HCT116 (cell line): ENCODE measurements around the gene SLC25A25. TPM values are rescaled to one million over a fixed set of nuclear protein-coding genes. Genes with fewer than 3 reads are reported as not detected.

Source experiments
- ATAC-seq: fragments of 200-7000 bp; cut with Tn5 transposase; 2 replicates; pipeline ENCODE4 v1.9.1; 2020; ENCODE audit warnings: mild to moderate bottlenecking, moderate library complexity
- BruUV-seq: library from RNA; stranded (reverse); fragments of 400-500 nt; replicated peaks from 2 replicates; lab custom pipeline; 2021; lab: Mats Ljungman, UMichigan
- CTCF ChIA-PET: fragments of 300-600 bp; sonication (Branson Sonifier 250); formaldehyde crosslinking; loops from one replicate; lab custom pipeline; 2021; ENCODE audit warnings: antibody characterized with exemption; lab: Charles Lee
- POLR2A ChIA-PET: fragments of 300-600, 350-600 bp; sonication (Branson Sonifier 250); formaldehyde crosslinking; loops from one replicate; lab custom pipeline; 2021; ENCODE audit warnings: antibody characterized with exemption; lab: Charles Lee
- RAD21 ChIA-PET, 2 experiments: fragments of 300-600 bp; sonication (Branson Sonifier 250); formaldehyde crosslinking; loops; one replicate each; lab custom pipeline; 2023; ENCODE audit warnings: low total read pairs in 2 of 2; ENCODE audit not compliant: uncharacterized antibody in 2 of 2, unreplicated experiment in 2 of 2, low non-redundant PET in 1 of 2; lab: Charles Lee
- DNase-seq: peaks from one replicate; pipeline ENCODE4 v3.0.0-alpha.2; 2010; ENCODE audit warnings: low read depth, low spot score
- H2AFZ ChIP-seq: fragments of 200-600 bp; shearing (Covaris generic), sonication (generic); 2 replicates; pipeline ENCODE4 v1.6.1; 2017; ENCODE audit warnings: low read depth, mixed run types, mixed read lengths, antibody characterized with exemption, low read length; ENCODE audit not compliant: poor library complexity, severe bottlenecking
- H3K27ac ChIP-seq: 2 replicates; pipeline ENCODE4 v1.5.1; 2012; ENCODE audit warnings: low read depth, low read length
- H3K27me3 ChIP-seq: fragments of 200-600 bp; sonication (generic); 2 replicates; pipeline ENCODE4 v1.6.1; 2016; ENCODE audit warnings: mixed run types, low read length, mixed read lengths; ENCODE audit not compliant: insufficient read depth
- H3K36me3 ChIP-seq, 2 experiments: fragments of 200-500 bp in 1 of 2; fragments of 200-600 bp in 1 of 2; sonication (Bioruptor generic) in 1 of 2; sonication (generic) in 1 of 2; 2 replicates each; pipeline versions ENCODE4 v1.5.1 to v1.6.1; 2014 to 2016; ENCODE audit warnings: low read length in 2 of 2, inconsistent platforms in 1 of 2, mixed read lengths in 1 of 2, mixed run types in 1 of 2; ENCODE audit not compliant: insufficient read depth in 2 of 2, control insufficient read depth in 1 of 2
- H3K4me1 ChIP-seq, 2 experiments: fragments of 200-600 bp in 1 of 2; sonication (generic) in 1 of 2; 2 replicates each; pipeline versions ENCODE4 v1.5.1 to v1.6.1; 2012 to 2017; ENCODE audit warnings: low read length in 2 of 2, inconsistent platforms in 1 of 2, mild to moderate bottlenecking in 1 of 2, mixed read lengths in 1 of 2, mixed run types in 1 of 2, moderate library complexity in 1 of 2; ENCODE audit not compliant: insufficient read depth in 2 of 2, control insufficient read depth in 1 of 2
- H3K4me2 ChIP-seq: fragments of 200-600 bp; sonication (generic); 2 replicates; pipeline ENCODE4 v1.6.1; 2017; ENCODE audit warnings: mixed run types, low read length, mixed read lengths
- H3K4me3 ChIP-seq, 2 experiments: fragments of 200-600 bp in 1 of 2; sonication (generic) in 1 of 2; replicated peaks in 1 of 2; 2 replicates each; pipeline ENCODE4 v1.5.1; 2011 to 2016; ENCODE audit warnings: low read length in 2 of 2, control low read depth in 1 of 2, low read depth in 1 of 2, mild to moderate bottlenecking in 1 of 2, mixed read lengths in 1 of 2, mixed run types in 1 of 2
- H3K79me2 ChIP-seq: fragments of 200-600 bp; sonication (generic); 2 replicates; pipeline ENCODE4 v1.6.1; 2017; ENCODE audit warnings: mild to moderate bottlenecking, mixed run types, low read length, moderate library complexity, mixed read lengths; ENCODE audit not compliant: insufficient read depth
- H3K9ac ChIP-seq: fragments of 200-600 bp; sonication (generic); 2 replicates; pipeline ENCODE4 v1.6.1; 2016; ENCODE audit warnings: low read length, mixed read lengths
- H3K9me2 ChIP-seq: fragments of 200-600 bp; sonication (generic), shearing (Covaris generic); 2 replicates; pipeline ENCODE4 v1.6.1; 2017; ENCODE audit warnings: mixed run types, mild to moderate bottlenecking, moderate library complexity; ENCODE audit not compliant: insufficient read depth
- H3K9me3 ChIP-seq, 2 experiments: fragments of 200-500 bp in 1 of 2; fragments of 200-600 bp in 1 of 2; sonication (Bioruptor generic) in 1 of 2; sonication (generic) in 1 of 2; 2 replicates each; pipeline ENCODE4 v1.6.1; 2014 to 2017; ENCODE audit warnings: low read length in 2 of 2, mixed read lengths in 2 of 2, inconsistent platforms in 1 of 2, low read depth in 1 of 2, mild to moderate bottlenecking in 1 of 2, mixed run types in 1 of 2, moderate library complexity in 1 of 2; ENCODE audit not compliant: control insufficient read depth in 1 of 2, insufficient read depth in 1 of 2
- H4K20me1 ChIP-seq: fragments of 200-600 bp; sonication (generic), shearing (Covaris generic); 2 replicates; pipeline ENCODE4 v1.6.1; 2017; ENCODE audit warnings: mixed run types, mild to moderate bottlenecking, moderate library complexity; ENCODE audit not compliant: insufficient read depth
- CTCF ChIP-seq, 3 experiments: fragments of 200-600 bp in 1 of 3; sonication (generic) in 1 of 3; IDR thresholded peaks in 2 of 3; conservative IDR thresholded peaks in 1 of 3; 2 replicates each; pipeline ENCODE4 v1.5.1; 2012 to 2017; ENCODE audit warnings: low read depth in 2 of 3, low read length in 2 of 3, antibody characterized with exemption in 1 of 3, borderline replicate concordance in 1 of 3, control low read depth in 1 of 3, mild to moderate bottlenecking in 1 of 3, mixed read lengths in 1 of 3, mixed run types in 1 of 3, moderate library complexity in 1 of 3; ENCODE audit not compliant: insufficient read depth in 1 of 3
- EGR1 ChIP-seq: IDR thresholded peaks from 2 replicates; pipeline ENCODE4 v1.6.1; 2012; ENCODE audit warnings: low read depth
- EZH2 ChIP-seq: fragments of 200-600 bp; sonication (generic); IDR thresholded peaks from 2 replicates; pipeline ENCODE4 v1.6.1; 2017; ENCODE audit warnings: antibody characterized with exemption, mixed run types
- FOSL1 ChIP-seq: IDR thresholded peaks from 2 replicates; pipeline ENCODE4 v1.6.1; 2012; ENCODE audit warnings: low read depth
- POLR2AphosphoS5 ChIP-seq: IDR thresholded peaks from 2 replicates; pipeline ENCODE4 v1.6.1; 2011; ENCODE audit warnings: mild to moderate bottlenecking, low read depth, low read length, moderate library complexity
- RAD21 ChIP-seq: IDR thresholded peaks from 2 replicates; pipeline ENCODE4 v1.6.1; 2012; ENCODE audit warnings: low read depth, mild to moderate bottlenecking
- SIN3A ChIP-seq: IDR thresholded peaks from 2 replicates; pipeline ENCODE4 v1.6.1; 2012; ENCODE audit warnings: low read depth
- SRF ChIP-seq: IDR thresholded peaks from 2 replicates; pipeline ENCODE4 v1.6.1; 2012; ENCODE audit warnings: low read depth
- TCF7L2 ChIP-seq: IDR thresholded peaks from 2 replicates; pipeline ENCODE4 v1.7.0; 2011; ENCODE audit warnings: borderline replicate concordance, inconsistent platforms; ENCODE audit not compliant: insufficient read depth, insufficient read length; ENCODE audit errors: extremely low read depth
- ZFX ChIP-seq: fragments of 450-650 bp; IDR thresholded peaks from 2 replicates; pipeline ENCODE4 v1.6.1; 2017
- ZNF274 ChIP-seq: fragments of 200-500 bp; sonication (Bioruptor generic); IDR thresholded peaks from 2 replicates; pipeline ENCODE4 v1.6.1; 2014; ENCODE audit warnings: mild to moderate bottlenecking, low read depth, low read length, inconsistent platforms
- intact Hi-C: fragments of 100-400 bp; cut with micrococcal nuclease; formaldehyde crosslinking; loops from 2 replicates; pipeline ENCODE4 v1.10.0; 2022
- total RNA-seq: library from RNA; stranded (reverse); gene quantifications from one replicate; pipeline ENCODE4 v1.2.1, GENCODE V29; 2021; ENCODE audit not compliant: unreplicated experiment
- TF ChIP-seq, protein P1 (sequence below): IDR thresholded peaks from 2 replicates; pipeline ENCODE4 v1.6.1; 2012
- TF ChIP-seq, protein P2 (sequence below): IDR thresholded peaks from 2 replicates; pipeline ENCODE4 v1.6.1; 2012

The SLC25A25 gene
- total RNA-seq, 1 experiment from 2014 or later = 15.3 TPM

- TF ChIP-seq ZFX = no peak
- TF ChIP-seq, protein P1, sequence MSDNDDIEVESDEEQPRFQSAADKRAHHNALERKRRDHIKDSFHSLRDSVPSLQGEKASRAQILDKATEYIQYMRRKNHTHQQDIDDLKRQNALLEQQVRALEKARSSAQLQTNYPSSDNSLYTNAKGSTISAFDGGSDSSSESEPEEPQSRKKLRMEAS = no peak
- no peak for TF ChIP-seq ZNF274
- TF ChIP-seq FOSL1 = no peak
- no peak for TF ChIP-seq EZH2
- TF ChIP-seq TCF7L2 = no peak
Measured at GRCh38 chr9:128143525-128144238, 75.7 kb downstream of the SLC25A25 start (continued).

GRCh38 chr9:128144239-128145181 lies 76.5 kb downstream of the SLC25A25 start:
- BruUV-seq = no TSS peak
- H3K79me2 ChIP-seq = no peaks in the 10 kb centered on the region
- no peaks in the 10 kb centered on the region for H3K36me3 ChIP-seq
- H3K4me1 ChIP-seq = peaks cover 2 to 18% of the 10 kb centered on the region in 2 experiments; a peak in 3 of 4 replicates
- no peaks in the 10 kb centered on the region for H3K27me3 ChIP-seq
- H3K9ac ChIP-seq = no peak overlapping the region
- no peak overlapping the region for H2AFZ ChIP-seq
- no peak for TF ChIP-seq POLR2AphosphoS5
- TF ChIP-seq, protein P2, sequence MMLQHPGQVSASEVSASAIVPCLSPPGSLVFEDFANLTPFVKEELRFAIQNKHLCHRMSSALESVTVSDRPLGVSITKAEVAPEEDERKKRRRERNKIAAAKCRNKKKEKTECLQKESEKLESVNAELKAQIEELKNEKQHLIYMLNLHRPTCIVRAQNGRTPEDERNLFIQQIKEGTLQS = no peak
- TF ChIP-seq CTCF (IDR thresholded peaks at IDR 0.05 in 2 of 3, conservative IDR thresholded peaks at IDR 0.05 in 1 of 3; ENCODE audit: borderline replicate concordance in 1 of 3, insufficient read depth in 1 of 3, low read depth in 2 of 3, low read length in 2 of 3) = no peak
- TF ChIP-seq SIN3A = no peak
- no peak for TF ChIP-seq EGR1
- no peak for TF ChIP-seq FOSL1
- no peak for TF ChIP-seq RAD21
- TF ChIP-seq TCF7L2 = no peak
- no peak for TF ChIP-seq SRF
- H3K9me2 ChIP-seq = no peaks in the 10 kb centered on the region
- POLR2A ChIA-PET = no interaction called here
- no peaks in the 10 kb centered on the region for H4K20me1 ChIP-seq
- CTCF ChIA-PET = no interaction called here
- intact Hi-C loops = no loop called here
- ATAC-seq (no peak), DNase-seq (no peak)
- H3K4me2 ChIP-seq = no peak overlapping the region
- H3K9me3 ChIP-seq = no peaks in the 10 kb centered on the region
- no peak overlapping the region for H3K27ac ChIP-seq
- RAD21 ChIA-PET = no interaction called here
- no peak overlapping the region for H3K4me3 ChIP-seq
